GM18505 (cell line): ENCODE results near the gene SPATS2.

Experiments used
- ATAC-seq: cut with Tn5 transposase; IDR thresholded peaks from one replicate; pipeline ENCODE4 v1.9.1; 2021; ENCODE audit not compliant: unreplicated experiment
- POLR2A ChIP-seq: IDR thresholded peaks from 4 replicates; pipeline ENCODE4 v1.6.1; 2011; ENCODE audit warnings: borderline replicate concordance; ENCODE audit not compliant: insufficient read depth, insufficient read length; ENCODE audit errors: extremely low read depth

The SPATS2 gene

GRCh38 chr12:49461221-49461620 lies 94.0 kb downstream of the SPATS2 start:
- TF ChIP-seq POLR2A, result no peak
- no peak for ATAC-seq

GRCh38 chr12:49462083-49462744 lies 95.0 kb downstream of the SPATS2 start:
- no peak for ATAC-seq
- TF ChIP-seq POLR2A, result no peak

- no peak for ATAC-seq
- TF ChIP-seq POLR2A, result no peak
Measured at GRCh38 chr12:49465132-49465531, 97.9 kb downstream of the SPATS2 start.

GRCh38 chr12:49470986-49471385 lies 103.7 kb downstream of the SPATS2 start:
- TF ChIP-seq POLR2A, result no peak
- no peak for ATAC-seq

GRCh38 chr12:49471557-49471956 lies 104.3 kb downstream of the SPATS2 start:
- ATAC-seq, result no peak
- no peak for TF ChIP-seq POLR2A

- ATAC-seq, result no peak
- TF ChIP-seq POLR2A, result no peak
Measured at GRCh38 chr12:49476091-49476490, 108.8 kb downstream of the SPATS2 start.

- no peak for TF ChIP-seq POLR2A
- ATAC-seq, result no peak
Measured at GRCh38 chr12:49478949-49479664, 111.8 kb downstream of the SPATS2 start.

- no peak for ATAC-seq
- no peak for TF ChIP-seq POLR2A
Measured at GRCh38 chr12:49482095-49483051, 115.1 kb downstream of the SPATS2 start.

GRCh38 chr12:49483619-49484018 lies 116.4 kb downstream of the SPATS2 start:
- ATAC-seq, result no peak

GRCh38 chr12:49487605-49488004 lies 120.3 kb downstream of the SPATS2 start:
- TF ChIP-seq POLR2A, result no peak

More at GRCh38 chr12:49483619-49484018, 116.4 kb downstream of the SPATS2 start:
- no peak for TF ChIP-seq POLR2A

GRCh38 chr12:49489154-49489553 lies 121.9 kb downstream of the SPATS2 start:
- ATAC-seq, result no peak
- no peak for TF ChIP-seq POLR2A

More at GRCh38 chr12:49487605-49488004, 120.3 kb downstream of the SPATS2 start:
- ATAC-seq, result no peak

- TF ChIP-seq POLR2A, result no peak
- ATAC-seq, result no peak
Measured at GRCh38 chr12:49489720-49490119, 122.5 kb downstream of the SPATS2 start.

- no peak for ATAC-seq
- no peak for TF ChIP-seq POLR2A
Measured at GRCh38 chr12:49491823-49492222, 124.6 kb downstream of the SPATS2 start.
